ENCODE measurements around the gene RECK. TPM values are rescaled to one million over a fixed set of nuclear protein-coding genes. Genes with fewer than 3 reads are reported as not detected.

RECK gene
- total RNA-seq, 3 donors from 2014 or later, result 12.7 to 25.6 (median 17.7) TPM

GRCh38 chr9:36146651-36147050 lies 109.9 kb downstream of the RECK start:
- Histone ChIP-seq H3K27ac (peak overlapping the region in 1 of 2 donors; percentile 35), H3K9me3 (no peaks in the 10 kb centered on the region), H3K4me1 (peaks cover 4 to 17% of the 10 kb centered on the region in 2 donors), H3K4me3 (no peak overlapping the region), H3K27me3 (no peaks in the 10 kb centered on the region), H3K36me3 (no peaks in the 10 kb centered on the region)
- intact Hi-C loops (cut with DNase I; ENCODE audit: low total_unique reads), result no loop called here
- no peak for DNase-seq (ENCODE audit: low spot score in 2 of 2)
- no peak for TF ChIP-seq POLR2A (IDR thresholded peaks at IDR 0.05)
- TF ChIP-seq CTCF (IDR thresholded peaks at IDR 0.05), result no peak
- no peak for TF ChIP-seq POLR2AphosphoS5 (IDR thresholded peaks at IDR 0.05)

- Histone ChIP-seq H3K27ac (peak overlapping the region; percentile 52 to 61), H3K27me3 (no peaks in the 10 kb centered on the region), H3K9me3 (no peaks in the 10 kb centered on the region), H3K4me1 (peaks cover 4 to 8% of the 10 kb centered on the region in 2 donors), H3K36me3 (no peaks in the 10 kb centered on the region), H3K4me3 (no peak overlapping the region)
- no peak for TF ChIP-seq POLR2AphosphoS5 (IDR thresholded peaks at IDR 0.05)
- no peak for TF ChIP-seq CTCF (IDR thresholded peaks at IDR 0.05)
- TF ChIP-seq POLR2A (IDR thresholded peaks at IDR 0.05), result no peak
- intact Hi-C loops (cut with DNase I; ENCODE audit: low total_unique reads), result no loop called here
- no peak for DNase-seq (ENCODE audit: low spot score in 2 of 2)
These were observed 110.9 kb downstream of the RECK start for GRCh38 chr9:36147441-36148175.

- intact Hi-C loops (cut with DNase I; ENCODE audit: low total_unique reads), result no loop called here
- Histone ChIP-seq H3K27me3 (no peaks in the 10 kb centered on the region), H3K9me3 (no peaks in the 10 kb centered on the region), H3K4me1 (peaks cover 4 to 8% of the 10 kb centered on the region in 2 donors), H3K36me3 (no peaks in the 10 kb centered on the region), H3K27ac (peak overlapping the region; percentile 61 to 84), H3K4me3 (no peak overlapping the region)
- peak; percentile 90 to 91 for DNase-seq (ENCODE audit: low spot score in 2 of 2)
- no peak for TF ChIP-seq POLR2A (IDR thresholded peaks at IDR 0.05)
- no peak for TF ChIP-seq CTCF (IDR thresholded peaks at IDR 0.05)
- peak; percentile 39 to 79 (median 75) for TF ChIP-seq POLR2AphosphoS5 (IDR thresholded peaks at IDR 0.05)
These were observed 111.8 kb downstream of the RECK start for GRCh38 chr9:36148311-36149051.

- TF ChIP-seq CTCF (IDR thresholded peaks at IDR 0.05), result no peak
- no peak for TF ChIP-seq POLR2AphosphoS5 (IDR thresholded peaks at IDR 0.05)
- TF ChIP-seq POLR2A (IDR thresholded peaks at IDR 0.05), result no peak
- no peak for DNase-seq (ENCODE audit: low spot score in 2 of 2)
- intact Hi-C loops (cut with DNase I; ENCODE audit: low total_unique reads), result no loop called here
- no peak overlapping the region for H3K4me3 ChIP-seq
- peak overlapping the region; percentile 49 to 84 for H3K27ac ChIP-seq
- H3K36me3 ChIP-seq, result no peaks in the 10 kb centered on the region
- H3K9me3 ChIP-seq, result no peaks in the 10 kb centered on the region
- H3K27me3 ChIP-seq, result no peaks in the 10 kb centered on the region
- H3K4me1 ChIP-seq, result peaks cover 4 to 8% of the 10 kb centered on the region in 2 donors
These were observed 112.5 kb downstream of the RECK start for GRCh38 chr9:36149197-36149596.

All from breast epithelium (tissue), 4 donors.